Panc1 (cell line): Measurements from ENCODE around the gene EIF2B5. TPM values are rescaled to one million over a fixed set of nuclear protein-coding genes. Genes with fewer than 3 reads are reported as not detected.
A peak's percentile ranks its signal among the peaks of the same experiment; 100 is the strongest.

Source experiments
- ATAC-seq: fragments of 200-7000 bp; cut with Tn5 transposase; 2 replicates; pipeline ENCODE4 v1.9.1; 2020; ENCODE audit warnings: mild to moderate bottlenecking, moderate library complexity
- BruUV-seq: library from RNA; stranded (reverse); fragments of 400-500 nt; replicated peaks from 2 replicates; lab custom pipeline; 2021; lab: Mats Ljungman, UMichigan
- CTCF ChIA-PET: fragments of 300-600 bp; sonication (Branson Sonifier 250); formaldehyde crosslinking; loops from one replicate; lab custom pipeline; 2022; ENCODE audit warnings: antibody characterized with exemption; lab: Charles Lee
- POLR2A ChIA-PET: fragments of 300-600 bp; sonication (Branson Sonifier 250); formaldehyde crosslinking; loops from one replicate; lab custom pipeline; 2022; ENCODE audit warnings: antibody characterized with exemption; lab: Charles Lee
- DNase-seq: peaks from one replicate; pipeline ENCODE4 v3.0.0-alpha.2; 2010; ENCODE audit warnings: low read depth, low spot score
- H3K27ac ChIP-seq: 2 replicates; pipeline ENCODE4 v1.5.1; 2011; ENCODE audit warnings: mild to moderate bottlenecking, low read length, inconsistent platforms
- H3K27me3 ChIP-seq: fragments of 200-500 bp; sonication (Bioruptor generic); 2 replicates; pipeline ENCODE4 v1.6.0; 2014; ENCODE audit warnings: low read length, inconsistent platforms; ENCODE audit not compliant: control insufficient read depth, insufficient read depth
- H3K36me3 ChIP-seq: fragments of 200-500 bp; sonication (Bioruptor generic); 2 replicates; pipeline ENCODE4 v1.5.1; 2014; ENCODE audit warnings: inconsistent platforms, mild to moderate bottlenecking, low read length, moderate library complexity; ENCODE audit not compliant: control insufficient read depth, insufficient read depth
- H3K4me1 ChIP-seq: 2 replicates; pipeline ENCODE4 v1.5.1; 2011; ENCODE audit warnings: inconsistent platforms, mild to moderate bottlenecking, low read length, moderate library complexity; ENCODE audit not compliant: control insufficient read depth, insufficient read depth
- H3K4me3 ChIP-seq, 2 experiments: 2 replicates each; pipeline ENCODE4 v1.5.1; 2011 to 2012; ENCODE audit warnings: low read depth in 2 of 2, low read length in 2 of 2, mild to moderate bottlenecking in 2 of 2, inconsistent platforms in 1 of 2, moderate library complexity in 1 of 2
- H3K9me3 ChIP-seq: fragments of 200-500 bp; sonication (Bioruptor generic); 2 replicates; pipeline ENCODE4 v1.5.1; 2014; ENCODE audit warnings: low read depth, mild to moderate bottlenecking, inconsistent platforms, low read length, moderate library complexity; ENCODE audit not compliant: control insufficient read depth, insufficient read depth
- POLR2AphosphoS5 ChIP-seq: IDR thresholded peaks from 2 replicates; pipeline ENCODE4 v1.6.1; 2012; ENCODE audit warnings: mild to moderate bottlenecking, low read depth, low read length, moderate library complexity
- SIN3A ChIP-seq: IDR thresholded peaks from 2 replicates; pipeline ENCODE4 v1.6.1; 2012; ENCODE audit warnings: low read depth, mild to moderate bottlenecking, low read length, moderate library complexity, borderline replicate concordance; ENCODE audit not compliant: insufficient read depth
- TCF7L2 ChIP-seq: IDR thresholded peaks from 2 replicates; pipeline ENCODE4 v1.6.1; 2011; ENCODE audit warnings: mild to moderate bottlenecking, low read depth, low read length, inconsistent platforms
- in situ Hi-C: cut with HindIII; loops from 2 replicates; pipeline ENCODE4 v1.10.0; 2016; ENCODE audit warnings: low sequenced_read_pairs, low pct_unique_long_range_greater_than_20kb
- intact Hi-C: fragments of 100-400 bp; cut with micrococcal nuclease; formaldehyde crosslinking; loops from one replicate; pipeline ENCODE4 v1.10.0; 2022; ENCODE audit not compliant: unreplicated experiment
- total RNA-seq: library from RNA; stranded (reverse); gene quantifications from one replicate; pipeline ENCODE4 v1.2.1, GENCODE V29; 2021; ENCODE audit not compliant: unreplicated experiment
- TF ChIP-seq, protein P1 (sequence below): fragments of 450-650 bp; IDR thresholded peaks from 2 replicates; pipeline ENCODE4 v1.5.1; 2017; ENCODE audit warnings: mild to moderate bottlenecking
- TF ChIP-seq, protein P2 (sequence below), 2 experiments: IDR thresholded peaks; 2 replicates each; pipeline ENCODE4 v1.6.1; 2011 to 2012; ENCODE audit warnings: low read depth in 2 of 2, control low read depth in 1 of 2, low read length in 1 of 2, mild to moderate bottlenecking in 1 of 2, moderate library complexity in 1 of 2; ENCODE audit not compliant: insufficient read depth in 1 of 2

EIF2B5 gene
- total RNA-seq, 1 experiment from 2014 or later, result 60.2 TPM

DNA sequence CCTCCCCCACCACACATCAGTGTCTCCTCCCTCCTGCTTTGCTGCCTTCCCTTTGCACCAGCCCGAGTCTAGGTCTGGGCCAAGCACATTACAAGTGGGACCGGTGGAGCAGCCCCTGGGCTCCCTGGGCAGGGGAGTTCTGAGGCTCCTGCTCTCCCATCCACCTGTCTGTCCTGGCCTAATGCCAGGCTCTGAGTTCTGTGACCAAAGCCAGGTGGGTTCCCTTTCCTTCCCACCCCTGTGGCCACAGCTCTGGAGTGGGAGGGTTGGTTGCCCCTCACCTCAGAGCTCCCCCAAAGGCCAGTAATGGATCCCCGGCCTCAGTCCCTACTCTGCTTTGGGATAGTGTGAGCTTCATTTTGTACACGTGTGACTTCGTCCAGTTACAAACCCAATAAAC is 48.5 kb downstream of the EIF2B5 start:
- TF ChIP-seq, protein P1, sequence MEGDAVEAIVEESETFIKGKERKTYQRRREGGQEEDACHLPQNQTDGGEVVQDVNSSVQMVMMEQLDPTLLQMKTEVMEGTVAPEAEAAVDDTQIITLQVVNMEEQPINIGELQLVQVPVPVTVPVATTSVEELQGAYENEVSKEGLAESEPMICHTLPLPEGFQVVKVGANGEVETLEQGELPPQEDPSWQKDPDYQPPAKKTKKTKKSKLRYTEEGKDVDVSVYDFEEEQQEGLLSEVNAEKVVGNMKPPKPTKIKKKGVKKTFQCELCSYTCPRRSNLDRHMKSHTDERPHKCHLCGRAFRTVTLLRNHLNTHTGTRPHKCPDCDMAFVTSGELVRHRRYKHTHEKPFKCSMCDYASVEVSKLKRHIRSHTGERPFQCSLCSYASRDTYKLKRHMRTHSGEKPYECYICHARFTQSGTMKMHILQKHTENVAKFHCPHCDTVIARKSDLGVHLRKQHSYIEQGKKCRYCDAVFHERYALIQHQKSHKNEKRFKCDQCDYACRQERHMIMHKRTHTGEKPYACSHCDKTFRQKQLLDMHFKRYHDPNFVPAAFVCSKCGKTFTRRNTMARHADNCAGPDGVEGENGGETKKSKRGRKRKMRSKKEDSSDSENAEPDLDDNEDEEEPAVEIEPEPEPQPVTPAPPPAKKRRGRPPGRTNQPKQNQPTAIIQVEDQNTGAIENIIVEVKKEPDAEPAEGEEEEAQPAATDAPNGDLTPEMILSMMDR, result no peak
- TF ChIP-seq, protein P2, sequence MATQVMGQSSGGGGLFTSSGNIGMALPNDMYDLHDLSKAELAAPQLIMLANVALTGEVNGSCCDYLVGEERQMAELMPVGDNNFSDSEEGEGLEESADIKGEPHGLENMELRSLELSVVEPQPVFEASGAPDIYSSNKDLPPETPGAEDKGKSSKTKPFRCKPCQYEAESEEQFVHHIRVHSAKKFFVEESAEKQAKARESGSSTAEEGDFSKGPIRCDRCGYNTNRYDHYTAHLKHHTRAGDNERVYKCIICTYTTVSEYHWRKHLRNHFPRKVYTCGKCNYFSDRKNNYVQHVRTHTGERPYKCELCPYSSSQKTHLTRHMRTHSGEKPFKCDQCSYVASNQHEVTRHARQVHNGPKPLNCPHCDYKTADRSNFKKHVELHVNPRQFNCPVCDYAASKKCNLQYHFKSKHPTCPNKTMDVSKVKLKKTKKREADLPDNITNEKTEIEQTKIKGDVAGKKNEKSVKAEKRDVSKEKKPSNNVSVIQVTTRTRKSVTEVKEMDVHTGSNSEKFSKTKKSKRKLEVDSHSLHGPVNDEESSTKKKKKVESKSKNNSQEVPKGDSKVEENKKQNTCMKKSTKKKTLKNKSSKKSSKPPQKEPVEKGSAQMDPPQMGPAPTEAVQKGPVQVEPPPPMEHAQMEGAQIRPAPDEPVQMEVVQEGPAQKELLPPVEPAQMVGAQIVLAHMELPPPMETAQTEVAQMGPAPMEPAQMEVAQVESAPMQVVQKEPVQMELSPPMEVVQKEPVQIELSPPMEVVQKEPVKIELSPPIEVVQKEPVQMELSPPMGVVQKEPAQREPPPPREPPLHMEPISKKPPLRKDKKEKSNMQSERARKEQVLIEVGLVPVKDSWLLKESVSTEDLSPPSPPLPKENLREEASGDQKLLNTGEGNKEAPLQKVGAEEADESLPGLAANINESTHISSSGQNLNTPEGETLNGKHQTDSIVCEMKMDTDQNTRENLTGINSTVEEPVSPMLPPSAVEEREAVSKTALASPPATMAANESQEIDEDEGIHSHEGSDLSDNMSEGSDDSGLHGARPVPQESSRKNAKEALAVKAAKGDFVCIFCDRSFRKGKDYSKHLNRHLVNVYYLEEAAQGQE (IDR thresholded peaks at IDR 0.05; ENCODE audit: insufficient read depth in 1 of 2, low read depth in 2 of 2, low read length in 1 of 2), result no peak
- TF ChIP-seq SIN3A (no peak), TCF7L2 (no peak), POLR2AphosphoS5 (no peak)
- no TSS peak for BruUV-seq
- Histone ChIP-seq H3K27ac (no peak overlapping the region), H3K4me3 (no peak overlapping the region), H3K36me3 (peaks cover 31% of the 10 kb centered on the region), H3K27me3 (no peaks in the 10 kb centered on the region), H3K4me1 (peaks cover 15% of the 10 kb centered on the region), H3K9me3 (no peaks in the 10 kb centered on the region)
- CTCF ChIA-PET, result no interaction called here
- intact Hi-C loops, result no loop called here
- ATAC-seq (no peak), DNase-seq (no peak)
- in situ Hi-C loops, result no loop called here
- POLR2A ChIA-PET, result interaction anchor here (0.6 kb wide), 3 partner anchors 9 to 46 kb away, joined by 3 to 6 read pairs (median 3); partner anchors contain the start of gene AP2M1

DNA sequence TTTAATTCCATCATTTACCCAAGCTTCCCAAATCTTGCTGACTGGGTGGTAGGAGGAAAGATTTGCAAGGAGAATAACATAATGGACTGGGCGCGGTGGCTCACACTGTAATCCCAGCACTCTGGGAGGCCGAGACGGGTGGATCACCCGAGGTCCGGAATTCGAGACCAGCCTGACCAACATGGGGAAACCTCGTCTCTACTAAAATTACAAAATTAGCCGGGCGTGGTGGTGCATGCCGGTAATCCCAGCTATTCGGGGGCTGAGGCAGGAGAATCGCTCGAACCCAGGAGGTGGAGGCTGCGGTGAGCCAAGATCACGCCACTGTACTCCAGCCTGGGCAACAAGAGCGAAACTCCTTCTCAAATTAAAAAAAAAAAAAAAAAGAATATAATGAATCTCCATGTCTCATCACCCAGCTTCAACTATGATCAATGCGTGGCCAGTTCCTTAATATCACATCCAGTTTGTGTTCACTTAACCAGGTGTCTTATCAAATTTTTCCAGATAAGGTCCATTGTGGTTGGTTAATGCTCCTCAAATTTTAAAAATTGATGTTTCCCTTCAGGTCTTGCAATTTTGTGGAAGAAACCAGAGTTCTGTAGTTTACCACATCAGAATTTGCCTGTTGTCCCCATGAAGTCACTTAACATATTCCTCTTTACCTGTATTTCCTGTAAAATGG is 49.5 kb downstream of the EIF2B5 start:
- CTCF ChIA-PET, result no interaction called here
- intact Hi-C loops, result no loop called here
- POLR2A ChIA-PET, result interaction anchor here (0.6 kb wide), 1 partner anchor 10 kb away, joined by 3 read pairs; the partner anchor contains the start of gene AP2M1
- BruUV-seq, result no TSS peak
- Histone ChIP-seq H3K27ac (peak overlapping the region; percentile 90), H3K4me3 (no peak overlapping the region), H3K27me3 (no peaks in the 10 kb centered on the region), H3K4me1 (peaks cover 15% of the 10 kb centered on the region), H3K9me3 (no peaks in the 10 kb centered on the region), H3K36me3 (peaks cover 30% of the 10 kb centered on the region)
- TF ChIP-seq TCF7L2 (no peak), POLR2AphosphoS5 (no peak), SIN3A (no peak)
- no peak for ATAC-seq
- no peak for DNase-seq
- in situ Hi-C loops, result no loop called here
